ENCODE data around the gene AP2M1. TPM values are rescaled to one million over a fixed set of nuclear protein-coding genes. Genes with fewer than 3 reads are reported as not detected.

Gene AP2M1
- total and polyA plus RNA-seq, 5 donors from 2014 or later: 150 to 294 (median 245) TPM

GRCh38 chr3:184184546-184185230, 10.0 kb downstream of the AP2M1 start:
- H3K36me3 ChIP-seq (ENCODE audit: control insufficient read depth, insufficient read depth, low read length): peaks cover 60% of the 10 kb centered on the region
- ATAC-seq (ENCODE audit: low read depth in 2 of 2) (no peak), DNase-seq (no peak)
- Mint-ChIP-seq H3K27me3 (no peaks in the 10 kb centered on the region), H3K4me1 (peaks cover 0 to 47% (median 32%) of the 10 kb centered on the region in 4 donors), H3K27ac (peak overlapping the region; percentile 96 to 98 (median 98)), H3K36me3 (peaks cover 50% of the 10 kb centered on the region), H3K9me3 (no peaks in the 10 kb centered on the region), H3K4me3 (peak overlapping the region; percentile 98 to 100 (median 100))
- H3K4me1 ChIP-seq (ENCODE audit: control insufficient read depth, insufficient read depth, low read length, poor library complexity, severe bottlenecking): peaks cover 29% of the 10 kb centered on the region
- H3K9me3 ChIP-seq (ENCODE audit: control insufficient read depth in 2 of 2, low read length in 2 of 2): no peaks in the 10 kb centered on the region
- no peak overlapping the region for H3K27ac ChIP-seq (ENCODE audit: insufficient read depth, low read length, poor library complexity, severe bottlenecking)
- no peak overlapping the region for H3K4me3 ChIP-seq (ENCODE audit: low read depth, low read length)
- no peaks in the 10 kb centered on the region for H3K27me3 ChIP-seq (ENCODE audit: control insufficient read depth, insufficient read depth, low read length)

- H3K4me1 Mint-ChIP-seq: peaks cover 4 to 51% (median 38%) of the 10 kb centered on the region in 4 donors
These were observed 11.0 kb downstream of the AP2M1 start for GRCh38 chr3:184185461-184186183.

GRCh38 chr3:184186184-184186901, 11.7 kb downstream of the AP2M1 start, which contains the start of gene ABCF3:
TSS of gene ABCF3 (plus strand) at chr3:184186199. CDS start at chr3:184186208, 9 bp downstream.
- Histone ChIP-seq H3K4me1 (ENCODE audit: control insufficient read depth, insufficient read depth, low read length, poor library complexity, severe bottlenecking) (peaks cover 29% of the 10 kb centered on the region), H3K27me3 (ENCODE audit: control insufficient read depth, insufficient read depth, low read length) (no peaks in the 10 kb centered on the region), H3K9me3 (ENCODE audit: control insufficient read depth in 2 of 2, low read length in 2 of 2) (no peaks in the 10 kb centered on the region), H3K4me3 (ENCODE audit: low read depth, low read length) (peak within 1 kb of the TSS; percentile 88), H3K27ac (ENCODE audit: insufficient read depth, low read length, poor library complexity, severe bottlenecking) (peak within 1 kb of the TSS; percentile 74), H3K36me3 (ENCODE audit: control insufficient read depth, insufficient read depth, low read length) (peaks cover 60% of the 10 kb centered on the region)
- no peak for DNase-seq
- H3K4me1 Mint-ChIP-seq: peaks cover 4 to 51% (median 38%) of the 10 kb centered on the region in 4 donors
- ATAC-seq (ENCODE audit: low read depth in 2 of 2): peak; percentile 2 to 16
- H3K27me3 Mint-ChIP-seq: no peaks in the 10 kb centered on the region
- H3K9me3 Mint-ChIP-seq: no peaks in the 10 kb centered on the region
- peaks cover 39% of the 10 kb centered on the region for H3K36me3 Mint-ChIP-seq
- peak within 1 kb of the TSS; percentile 98 to 100 (median 100) for H3K4me3 Mint-ChIP-seq
- peak within 1 kb of the TSS; percentile 96 to 98 (median 98) for H3K27ac Mint-ChIP-seq

More at GRCh38 chr3:184185461-184186183, 11.0 kb downstream of the AP2M1 start:
- H3K27me3 Mint-ChIP-seq: no peaks in the 10 kb centered on the region
- H3K36me3 ChIP-seq (ENCODE audit: control insufficient read depth, insufficient read depth, low read length): peaks cover 60% of the 10 kb centered on the region
- peak overlapping the region; percentile 96 to 98 (median 98) for H3K27ac Mint-ChIP-seq
- H3K9me3 ChIP-seq (ENCODE audit: control insufficient read depth in 2 of 2, low read length in 2 of 2): no peaks in the 10 kb centered on the region
- peak overlapping the region; percentile 98 to 100 (median 100) for H3K4me3 Mint-ChIP-seq
- H3K9me3 Mint-ChIP-seq: no peaks in the 10 kb centered on the region
- H3K36me3 Mint-ChIP-seq: peaks cover 45% of the 10 kb centered on the region
- DNase-seq (peak; percentile 99 to 100 (median 100)), ATAC-seq (ENCODE audit: low read depth in 2 of 2) (peak; percentile 93 to 94)
- peak overlapping the region; percentile 88 for H3K4me3 ChIP-seq (ENCODE audit: low read depth, low read length)
- no peaks in the 10 kb centered on the region for H3K27me3 ChIP-seq (ENCODE audit: control insufficient read depth, insufficient read depth, low read length)
- peak overlapping the region; percentile 74 for H3K27ac ChIP-seq (ENCODE audit: insufficient read depth, low read length, poor library complexity, severe bottlenecking)
- H3K4me1 ChIP-seq (ENCODE audit: control insufficient read depth, insufficient read depth, low read length, poor library complexity, severe bottlenecking): peaks cover 29% of the 10 kb centered on the region

GRCh38 chr3:184186902-184187207, 12.2 kb downstream of the AP2M1 start:
- Mint-ChIP-seq H3K4me3 (peak overlapping the region; percentile 98 to 100 (median 100)), H3K36me3 (peaks cover 35% of the 10 kb centered on the region), H3K4me1 (peaks cover 4 to 51% (median 38%) of the 10 kb centered on the region in 4 donors), H3K27me3 (no peaks in the 10 kb centered on the region), H3K27ac (peak overlapping the region; percentile 34 to 98 (median 98)), H3K9me3 (no peaks in the 10 kb centered on the region)
- peak overlapping the region; percentile 74 for H3K27ac ChIP-seq (ENCODE audit: insufficient read depth, low read length, poor library complexity, severe bottlenecking)
- peaks cover 29% of the 10 kb centered on the region for H3K4me1 ChIP-seq (ENCODE audit: control insufficient read depth, insufficient read depth, low read length, poor library complexity, severe bottlenecking)
- peaks cover 59% of the 10 kb centered on the region for H3K36me3 ChIP-seq (ENCODE audit: control insufficient read depth, insufficient read depth, low read length)
- H3K4me3 ChIP-seq (ENCODE audit: low read depth, low read length): peak overlapping the region; percentile 88
- no peaks in the 10 kb centered on the region for H3K27me3 ChIP-seq (ENCODE audit: control insufficient read depth, insufficient read depth, low read length)
- H3K9me3 ChIP-seq (ENCODE audit: control insufficient read depth in 2 of 2, low read length in 2 of 2): no peaks in the 10 kb centered on the region
- peak in 1 of 3 donors; percentile 10 for DNase-seq
- ATAC-seq (ENCODE audit: low read depth in 2 of 2): no peak

- no peaks in the 10 kb centered on the region for H3K27me3 ChIP-seq (ENCODE audit: control insufficient read depth, insufficient read depth, low read length)
- no peaks in the 10 kb centered on the region for H3K9me3 Mint-ChIP-seq
- no peaks in the 10 kb centered on the region for H3K9me3 ChIP-seq (ENCODE audit: control insufficient read depth in 2 of 2, low read length in 2 of 2)
- H3K4me1 Mint-ChIP-seq: peaks cover 4 to 51% (median 38%) of the 10 kb centered on the region in 4 donors
- H3K36me3 ChIP-seq (ENCODE audit: control insufficient read depth, insufficient read depth, low read length): peaks cover 60% of the 10 kb centered on the region
- H3K27me3 Mint-ChIP-seq: no peaks in the 10 kb centered on the region
- H3K4me3 ChIP-seq (ENCODE audit: low read depth, low read length): no peak overlapping the region
- H3K4me3 Mint-ChIP-seq: peak overlapping the region; percentile 98 to 100 (median 100)
- ATAC-seq (ENCODE audit: low read depth in 2 of 2) (no peak), DNase-seq (no peak)
- H3K4me1 ChIP-seq (ENCODE audit: control insufficient read depth, insufficient read depth, low read length, poor library complexity, severe bottlenecking): peaks cover 29% of the 10 kb centered on the region
- peak overlapping the region in 2 of 3 donors; percentile 2 to 98 for H3K27ac Mint-ChIP-seq
- H3K36me3 Mint-ChIP-seq: peaks cover 32% of the 10 kb centered on the region
- H3K27ac ChIP-seq (ENCODE audit: insufficient read depth, low read length, poor library complexity, severe bottlenecking): no peak overlapping the region
These were observed 13.4 kb downstream of the AP2M1 start for GRCh38 chr3:184188080-184188479.

GRCh38 chr3:184189421-184189820, 14.8 kb downstream of the AP2M1 start:
- Mint-ChIP-seq H3K4me1 (peaks cover 4 to 51% (median 36%) of the 10 kb centered on the region in 4 donors), H3K27ac (no peak overlapping the region), H3K4me3 (peak overlapping the region in 1 of 4 donors; percentile 82), H3K27me3 (no peaks in the 10 kb centered on the region), H3K36me3 (peaks cover 43% of the 10 kb centered on the region), H3K9me3 (no peaks in the 10 kb centered on the region)
- peaks cover 29% of the 10 kb centered on the region for H3K4me1 ChIP-seq (ENCODE audit: control insufficient read depth, insufficient read depth, low read length, poor library complexity, severe bottlenecking)
- H3K9me3 ChIP-seq (ENCODE audit: control insufficient read depth in 2 of 2, low read length in 2 of 2): no peaks in the 10 kb centered on the region
- H3K36me3 ChIP-seq (ENCODE audit: control insufficient read depth, insufficient read depth, low read length): peaks cover 64% of the 10 kb centered on the region
- DNase-seq (no peak), ATAC-seq (ENCODE audit: low read depth in 2 of 2) (no peak)
- no peaks in the 10 kb centered on the region for H3K27me3 ChIP-seq (ENCODE audit: control insufficient read depth, insufficient read depth, low read length)
- H3K4me3 ChIP-seq (ENCODE audit: low read depth, low read length): no peak overlapping the region
- H3K27ac ChIP-seq (ENCODE audit: insufficient read depth, low read length, poor library complexity, severe bottlenecking): no peak overlapping the region

- Mint-ChIP-seq H3K9me3 (no peaks in the 10 kb centered on the region), H3K4me3 (no peak overlapping the region), H3K27me3 (no peaks in the 10 kb centered on the region), H3K36me3 (peaks cover 45% of the 10 kb centered on the region), H3K27ac (no peak overlapping the region), H3K4me1 (peaks cover 4 to 21% (median 11%) of the 10 kb centered on the region in 4 donors)
- no peak for DNase-seq
- no peaks in the 10 kb centered on the region for H3K9me3 ChIP-seq (ENCODE audit: control insufficient read depth in 2 of 2, low read length in 2 of 2)
- H3K4me1 ChIP-seq (ENCODE audit: control insufficient read depth, insufficient read depth, low read length, poor library complexity, severe bottlenecking): peaks cover 6% of the 10 kb centered on the region
- no peak for ATAC-seq (ENCODE audit: low read depth in 2 of 2)
- H3K27ac ChIP-seq (ENCODE audit: insufficient read depth, low read length, poor library complexity, severe bottlenecking): no peak overlapping the region
- peaks cover 72% of the 10 kb centered on the region for H3K36me3 ChIP-seq (ENCODE audit: control insufficient read depth, insufficient read depth, low read length)
- no peak overlapping the region for H3K4me3 ChIP-seq (ENCODE audit: low read depth, low read length)
- H3K27me3 ChIP-seq (ENCODE audit: control insufficient read depth, insufficient read depth, low read length): no peaks in the 10 kb centered on the region
These were observed 18.2 kb downstream of the AP2M1 start for GRCh38 chr3:184192889-184193288.
